GM21367 (cell line): ENCODE measurements around the gene TSACC.

ENCODE experiments used
- ATAC-seq: cut with Tn5 transposase; IDR thresholded peaks from one replicate; pipeline ENCODE4 v1.9.1; 2021; ENCODE audit not compliant: unreplicated experiment

Gene TSACC

GRCh38 chr1:156372876-156373275 is 34.5 kb downstream of the TSACC start:
- no peak for ATAC-seq

- no peak for ATAC-seq
Measured at GRCh38 chr1:156373546-156373945, 35.2 kb downstream of the TSACC start.

- no peak for ATAC-seq
Measured at GRCh38 chr1:156376146-156376545, 37.8 kb downstream of the TSACC start.

GRCh38 chr1:156376958-156377919 is 38.9 kb downstream of the TSACC start:
- no peak for ATAC-seq

GRCh38 chr1:156378557-156378956 is 40.2 kb downstream of the TSACC start:
- no peak for ATAC-seq

GRCh38 chr1:156379420-156380165 is 41.3 kb downstream of the TSACC start:
- ATAC-seq = no peak

GRCh38 chr1:156382561-156382960 is 44.2 kb downstream of the TSACC start:
- ATAC-seq = no peak

GRCh38 chr1:156383023-156383422 is 44.7 kb downstream of the TSACC start:
- ATAC-seq = no peak

- no peak for ATAC-seq
Measured at GRCh38 chr1:156384007-156384406, 45.7 kb downstream of the TSACC start.

- ATAC-seq = no peak
Measured at GRCh38 chr1:156384658-156385057, 46.3 kb downstream of the TSACC start.

- no peak for ATAC-seq
Measured at GRCh38 chr1:156385534-156386031, 47.3 kb downstream of the TSACC start.

- no peak for ATAC-seq
Measured at GRCh38 chr1:156386134-156386901, 48.0 kb downstream of the TSACC start.

- no peak for ATAC-seq
Measured at GRCh38 chr1:156386949-156387869, 48.9 kb downstream of the TSACC start.

- ATAC-seq = no peak
Measured at GRCh38 chr1:156387870-156388173, 49.5 kb downstream of the TSACC start.

- no peak for ATAC-seq
Measured at GRCh38 chr1:156388174-156389137, 50.1 kb downstream of the TSACC start.

GRCh38 chr1:156389311-156389710 is 51.0 kb downstream of the TSACC start:
- ATAC-seq = no peak

GRCh38 chr1:156390469-156391365 is 52.4 kb downstream of the TSACC start:
- no peak for ATAC-seq

- ATAC-seq = no peak
Measured at GRCh38 chr1:156391366-156391677, 53.0 kb downstream of the TSACC start.
